ENCODE measurements around the gene TAF1B.
A peak's percentile ranks its signal among the peaks of the same experiment; 100 is the strongest.

The TAF1B gene

DNA sequence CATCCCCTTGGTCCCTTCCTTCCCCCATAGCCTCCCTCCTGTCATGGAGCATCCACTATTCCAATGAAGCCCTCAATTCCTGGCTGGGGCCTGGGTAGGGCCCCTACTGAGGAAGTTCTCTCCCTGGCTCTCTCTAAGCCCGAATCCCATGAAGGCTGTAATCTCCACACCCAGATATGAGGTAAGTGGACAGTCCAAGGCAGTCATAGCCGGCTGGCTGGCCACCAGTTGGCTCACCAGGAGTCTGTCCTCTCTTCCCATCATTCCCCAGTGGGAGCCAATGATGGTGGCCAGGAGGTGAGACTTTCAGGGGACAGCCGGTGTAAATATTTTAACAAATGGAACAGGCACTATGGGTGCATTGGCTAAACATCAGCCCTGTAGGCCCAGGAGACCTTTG, 6.8 kb upstream of the TAF1B start:
- Histone ChIP-seq H3K4me1 (ENCODE audit: control insufficient read depth, insufficient read depth, low read length, unreplicated experiment) (peaks cover 13% of the 10 kb centered on the region), H3K36me3 (ENCODE audit: insufficient read depth, low read length) (no peaks in the 10 kb centered on the region), H2AFZ (ENCODE audit: low read length, unreplicated experiment) (peak overlapping the region; percentile 48), H3K4me3 (ENCODE audit: low read depth, low read length) (no peak overlapping the region), H3K27ac (ENCODE audit: low read depth, low read length) (0 out of 2 replicates have a peak overlapping the region, but pooled peaks have one; percentile 18), H3K79me2 (ENCODE audit: control insufficient read depth, insufficient read depth, low read length, unreplicated experiment) (no peaks in the 10 kb centered on the region), H3K27me3 (ENCODE audit: insufficient read depth, low read length) (no peaks in the 10 kb centered on the region)

DNA sequence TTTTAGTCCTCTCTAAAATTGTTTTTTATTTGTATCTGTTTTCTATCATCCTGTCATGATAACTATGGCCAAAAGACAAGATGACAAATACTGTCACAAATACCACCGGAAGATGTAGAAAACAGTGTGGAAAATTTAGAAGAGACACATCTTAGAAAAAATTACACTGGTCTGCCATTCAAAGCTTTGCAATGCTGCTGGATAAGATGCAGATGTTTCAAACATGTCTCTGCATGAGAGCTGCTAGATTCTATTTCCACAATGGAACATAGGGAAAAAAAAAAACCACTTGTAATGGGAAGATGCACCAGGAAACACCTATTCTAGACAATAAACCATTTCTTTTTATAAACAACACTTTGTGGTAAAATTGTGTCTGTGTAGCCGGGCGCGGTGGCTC, 5.8 kb upstream of the TAF1B start:
- no peaks in the 10 kb centered on the region for H3K27me3 ChIP-seq (ENCODE audit: insufficient read depth, low read length)
- H3K4me1 ChIP-seq (ENCODE audit: control insufficient read depth, insufficient read depth, low read length, unreplicated experiment) = peaks cover 13% of the 10 kb centered on the region
- no peak overlapping the region for H2AFZ ChIP-seq (ENCODE audit: low read length, unreplicated experiment)
- no peaks in the 10 kb centered on the region for H3K79me2 ChIP-seq (ENCODE audit: control insufficient read depth, insufficient read depth, low read length, unreplicated experiment)
- no peak overlapping the region for H3K4me3 ChIP-seq (ENCODE audit: low read depth, low read length)
- no peaks in the 10 kb centered on the region for H3K36me3 ChIP-seq (ENCODE audit: insufficient read depth, low read length)
- 0 out of 2 replicates have a peak overlapping the region, but pooled peaks have one; percentile 38 for H3K27ac ChIP-seq (ENCODE audit: low read depth, low read length)

DNA sequence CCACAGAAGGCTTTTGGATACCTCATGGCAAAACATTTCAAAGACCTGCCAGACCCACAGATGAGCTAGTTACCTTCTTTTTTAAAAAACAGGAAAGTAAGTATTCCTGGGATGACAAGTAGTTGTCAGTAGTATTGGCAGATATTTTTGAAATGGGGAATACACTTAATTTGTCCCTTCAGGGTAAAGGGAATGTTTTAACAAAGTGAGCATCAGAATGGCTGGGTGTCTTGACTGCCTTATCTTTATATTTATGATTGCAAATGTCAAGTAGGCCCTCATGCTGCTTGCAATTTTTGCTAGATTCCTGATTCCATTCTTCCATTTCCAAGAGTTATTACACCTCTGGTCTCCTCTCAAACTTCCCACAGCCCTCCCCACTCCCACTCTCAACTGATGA, 4.9 kb upstream of the TAF1B start:
- no peaks in the 10 kb centered on the region for H3K27me3 ChIP-seq (ENCODE audit: insufficient read depth, low read length)
- H3K79me2 ChIP-seq (ENCODE audit: control insufficient read depth, insufficient read depth, low read length, unreplicated experiment) = no peaks in the 10 kb centered on the region
- H3K4me1 ChIP-seq (ENCODE audit: control insufficient read depth, insufficient read depth, low read length, unreplicated experiment) = peaks cover 16% of the 10 kb centered on the region
- H3K4me3 ChIP-seq (ENCODE audit: low read depth, low read length) = no peak overlapping the region
- H3K27ac ChIP-seq (ENCODE audit: low read depth, low read length) = no peak overlapping the region
- H2AFZ ChIP-seq (ENCODE audit: low read length, unreplicated experiment) = no peak overlapping the region
- no peaks in the 10 kb centered on the region for H3K36me3 ChIP-seq (ENCODE audit: insufficient read depth, low read length)

- Histone ChIP-seq H3K27me3 (ENCODE audit: insufficient read depth, low read length) (no peaks in the 10 kb centered on the region), H3K4me3 (ENCODE audit: low read depth, low read length) (peak overlapping the region; percentile 83), H3K36me3 (ENCODE audit: insufficient read depth, low read length) (no peaks in the 10 kb centered on the region), H2AFZ (ENCODE audit: low read length, unreplicated experiment) (peak overlapping the region; percentile 66), H3K27ac (ENCODE audit: low read depth, low read length) (peak overlapping the region; percentile 89), H3K79me2 (ENCODE audit: control insufficient read depth, insufficient read depth, low read length, unreplicated experiment) (peaks cover 40% of the 10 kb centered on the region), H3K4me1 (ENCODE audit: control insufficient read depth, insufficient read depth, low read length, unreplicated experiment) (peaks cover 28% of the 10 kb centered on the region)
Observed at GRCh38 chr2:9842487-9843228, 616 bp upstream of the TAF1B start.

GRCh38 chr2:9844036-9844483, 786 bp downstream of the TAF1B start:
- Histone ChIP-seq H3K27me3 (ENCODE audit: insufficient read depth, low read length) (no peaks in the 10 kb centered on the region), H3K27ac (ENCODE audit: low read depth, low read length) (peak overlapping the region; percentile 89), H3K79me2 (ENCODE audit: control insufficient read depth, insufficient read depth, low read length, unreplicated experiment) (peaks cover 46% of the 10 kb centered on the region), H3K4me1 (ENCODE audit: control insufficient read depth, insufficient read depth, low read length, unreplicated experiment) (peaks cover 30% of the 10 kb centered on the region), H3K36me3 (ENCODE audit: insufficient read depth, low read length) (0 out of 2 replicates have a peak, but pooled peaks cover under 1% of the 10 kb centered on the region), H2AFZ (ENCODE audit: low read length, unreplicated experiment) (peak overlapping the region; percentile 70), H3K4me3 (ENCODE audit: low read depth, low read length) (peak overlapping the region; percentile 83)

DNA sequence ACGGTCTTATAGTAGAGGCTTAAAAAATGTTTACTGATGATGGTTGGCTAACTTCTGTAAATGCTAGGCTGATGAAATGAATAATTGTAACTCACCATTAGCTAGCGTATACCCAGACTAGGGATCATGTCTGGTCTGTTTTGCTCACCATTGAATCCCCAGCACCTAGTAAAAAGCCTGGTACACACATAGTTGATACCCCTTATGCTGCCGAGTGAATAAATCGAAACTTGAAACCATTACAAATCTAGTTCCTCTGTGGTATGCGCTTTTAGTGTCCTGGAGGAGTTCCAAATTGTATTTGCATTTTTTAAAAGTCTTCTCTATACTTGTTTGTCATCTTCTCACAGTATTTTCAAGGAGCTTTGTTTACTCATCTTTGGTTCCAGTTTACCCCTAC, 1.3 kb downstream of the TAF1B start:
- H3K4me3 ChIP-seq (ENCODE audit: low read depth, low read length) = peak overlapping the region; percentile 83
- peak overlapping the region; percentile 33 for H2AFZ ChIP-seq (ENCODE audit: low read length, unreplicated experiment)
- peaks cover 46% of the 10 kb centered on the region for H3K79me2 ChIP-seq (ENCODE audit: control insufficient read depth, insufficient read depth, low read length, unreplicated experiment)
- no peaks in the 10 kb centered on the region for H3K27me3 ChIP-seq (ENCODE audit: insufficient read depth, low read length)
- H3K27ac ChIP-seq (ENCODE audit: low read depth, low read length) = peak overlapping the region; percentile 89
- peaks cover 5% of the 10 kb centered on the region; the same call in 1 of the 2 replicates for H3K36me3 ChIP-seq (ENCODE audit: insufficient read depth, low read length)
- peaks cover 30% of the 10 kb centered on the region for H3K4me1 ChIP-seq (ENCODE audit: control insufficient read depth, insufficient read depth, low read length, unreplicated experiment)

- Histone ChIP-seq H3K4me3 (ENCODE audit: low read depth, low read length) (peak overlapping the region; percentile 10; the same call in 1 of the 2 replicates), H3K27ac (ENCODE audit: low read depth, low read length) (no peak overlapping the region), H3K4me1 (ENCODE audit: control insufficient read depth, insufficient read depth, low read length, unreplicated experiment) (peaks cover 30% of the 10 kb centered on the region), H3K27me3 (ENCODE audit: insufficient read depth, low read length) (no peaks in the 10 kb centered on the region), H3K36me3 (ENCODE audit: insufficient read depth, low read length) (peaks cover 24% of the 10 kb centered on the region), H3K79me2 (ENCODE audit: control insufficient read depth, insufficient read depth, low read length, unreplicated experiment) (peaks cover 46% of the 10 kb centered on the region), H2AFZ (ENCODE audit: low read length, unreplicated experiment) (no peak overlapping the region)
Observed at GRCh38 chr2:9846554-9846953, 3.3 kb downstream of the TAF1B start.

DNA sequence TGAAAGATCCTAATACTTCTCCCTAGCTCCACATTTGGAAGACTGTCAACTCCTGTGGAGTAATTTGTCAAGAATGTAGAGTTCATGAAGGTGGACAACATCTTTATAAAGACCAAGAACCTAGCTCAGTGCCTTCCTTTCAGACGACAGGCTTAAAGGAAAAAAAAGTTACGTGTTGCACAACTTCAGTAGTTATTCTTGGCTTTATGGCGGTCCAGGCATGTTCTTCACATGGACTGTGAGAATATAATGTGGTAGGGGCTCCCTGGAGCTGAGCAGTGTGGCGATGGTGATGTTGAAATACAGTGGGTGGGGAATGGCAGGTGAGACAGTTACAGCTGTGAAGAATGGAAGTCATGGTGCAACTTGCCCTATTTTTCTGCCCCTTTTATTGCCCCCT, 3.9 kb downstream of the TAF1B start:
- Histone ChIP-seq H3K4me3 (ENCODE audit: low read depth, low read length) (0 out of 2 replicates have a peak overlapping the region, but pooled peaks have one; percentile 10), H3K4me1 (ENCODE audit: control insufficient read depth, insufficient read depth, low read length, unreplicated experiment) (peaks cover 30% of the 10 kb centered on the region), H3K27ac (ENCODE audit: low read depth, low read length) (no peak overlapping the region), H2AFZ (ENCODE audit: low read length, unreplicated experiment) (no peak overlapping the region), H3K79me2 (ENCODE audit: control insufficient read depth, insufficient read depth, low read length, unreplicated experiment) (peaks cover 46% of the 10 kb centered on the region), H3K36me3 (ENCODE audit: insufficient read depth, low read length) (peaks cover 30% of the 10 kb centered on the region), H3K27me3 (ENCODE audit: insufficient read depth, low read length) (no peaks in the 10 kb centered on the region)

DNA sequence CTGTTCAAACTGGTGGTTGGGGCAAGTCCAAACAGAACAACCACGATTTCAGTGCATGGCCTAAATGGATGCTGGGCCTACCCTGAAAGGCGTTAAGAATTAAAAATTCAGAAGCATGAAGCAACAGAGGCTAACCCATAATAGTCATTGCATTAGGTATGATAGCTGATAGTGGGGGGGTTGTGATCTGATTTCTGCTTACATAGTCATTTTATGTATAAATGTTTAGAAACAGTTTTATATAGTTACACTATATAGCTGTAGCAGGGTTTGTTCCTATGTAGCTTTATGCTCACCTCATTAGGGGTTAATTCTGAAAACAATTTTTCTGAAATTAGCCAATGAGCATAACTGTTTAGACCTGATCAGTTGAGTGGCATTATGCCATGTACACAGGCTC, 9.6 kb downstream of the TAF1B start:
- Histone ChIP-seq H3K27ac (ENCODE audit: low read depth, low read length) (no peak overlapping the region), H3K4me1 (ENCODE audit: control insufficient read depth, insufficient read depth, low read length, unreplicated experiment) (no peaks in the 10 kb centered on the region), H3K27me3 (ENCODE audit: insufficient read depth, low read length) (no peaks in the 10 kb centered on the region), H3K79me2 (ENCODE audit: control insufficient read depth, insufficient read depth, low read length, unreplicated experiment) (peaks cover 4% of the 10 kb centered on the region), H3K4me3 (ENCODE audit: low read depth, low read length) (no peak overlapping the region), H3K36me3 (ENCODE audit: insufficient read depth, low read length) (peaks cover 85% of the 10 kb centered on the region), H2AFZ (ENCODE audit: low read length, unreplicated experiment) (no peak overlapping the region)

- no peak overlapping the region for H2AFZ ChIP-seq (ENCODE audit: low read length, unreplicated experiment)
- no peak overlapping the region for H3K27ac ChIP-seq (ENCODE audit: low read depth, low read length)
- H3K36me3 ChIP-seq (ENCODE audit: insufficient read depth, low read length) = peaks cover 75% of the 10 kb centered on the region
- H3K79me2 ChIP-seq (ENCODE audit: control insufficient read depth, insufficient read depth, low read length, unreplicated experiment) = no peaks in the 10 kb centered on the region
- H3K4me3 ChIP-seq (ENCODE audit: low read depth, low read length) = no peak overlapping the region
- no peaks in the 10 kb centered on the region for H3K4me1 ChIP-seq (ENCODE audit: control insufficient read depth, insufficient read depth, low read length, unreplicated experiment)
- no peaks in the 10 kb centered on the region for H3K27me3 ChIP-seq (ENCODE audit: insufficient read depth, low read length)
Observed at GRCh38 chr2:9857814-9858729, 14.8 kb downstream of the TAF1B start.
